Endothelial cell of umbilical vein (primary cell): ENCODE measurements around the gene TPCN2. TPM values are rescaled to one million over a fixed set of nuclear protein-coding genes. Genes with fewer than 3 reads are reported as not detected.

Experiments
- BruUV-seq: library from RNA; stranded (reverse); fragments of 400-500 nt; replicated peaks from 2 replicates; lab custom pipeline; 2021; lab: Mats Ljungman, UMichigan
- CTCF ChIA-PET: fragments of 300-600, 350-600 bp; sonication (Branson Sonifier 250); formaldehyde crosslinking; loops from one replicate; lab custom pipeline; 2021; ENCODE audit warnings: antibody characterized with exemption, inconsistent platforms; lab: Charles Lee
- POLR2A ChIA-PET: fragments of 300-600, 350-600 bp; sonication (Branson Sonifier 250); formaldehyde crosslinking; loops from one replicate; lab custom pipeline; 2021; ENCODE audit warnings: antibody characterized with exemption, inconsistent platforms; lab: Charles Lee
- DNase-seq: peaks from one replicate; pipeline ENCODE4 v3.0.0-alpha.2; 2011; ENCODE audit warnings: low read depth, low spot score
- FAIRE-seq: peaks from 2 replicates; lab custom pipeline; 2011; peaks lifted over from hg19 to GRCh38; lab: Jason Lieb, UNC
- H2AFZ ChIP-seq: 2 replicates; pipeline ENCODE4 v1.6.0; 2012; ENCODE audit warnings: low read depth, low read length, control low read depth, inconsistent platforms
- H3K27ac ChIP-seq: 2 replicates; pipeline ENCODE4 v1.5.1; 2011; ENCODE audit warnings: low read depth, mild to moderate bottlenecking, control low read depth, low read length, moderate library complexity; ENCODE audit not compliant: insufficient read depth
- H3K27me3 ChIP-seq, 2 experiments: 2 replicates each; pipeline versions ENCODE4 v1.6.0 to v1.6.1; 2011; ENCODE audit warnings: low read length in 2 of 2, mixed read lengths in 1 of 2; ENCODE audit not compliant: control insufficient read depth in 2 of 2, insufficient read depth in 2 of 2
- H3K36me3 ChIP-seq, 2 experiments: 2 replicates in 1 of 2; 3 replicates in 1 of 2; pipeline ENCODE4 v1.5.1; 2011; ENCODE audit warnings: low read length in 2 of 2, mild to moderate bottlenecking in 1 of 2, moderate library complexity in 1 of 2; ENCODE audit not compliant: control insufficient read depth in 2 of 2, insufficient read depth in 2 of 2; ENCODE audit errors: extremely low read depth in 1 of 2
- H3K4me1 ChIP-seq: 3 replicates; pipeline ENCODE4 v1.5.1; 2011; ENCODE audit warnings: mild to moderate bottlenecking, low read length; ENCODE audit not compliant: control insufficient read depth, insufficient read depth; ENCODE audit errors: extremely low read depth
- H3K4me2 ChIP-seq: 2 replicates; pipeline ENCODE4 v1.6.1; 2011; ENCODE audit warnings: low read length, control low read depth, mixed read lengths; ENCODE audit not compliant: insufficient read depth
- H3K4me3 ChIP-seq, 3 experiments: fragments of 200-600 bp in 1 of 3; sonication (generic), shearing (Covaris generic) in 1 of 3; replicated peaks in 1 of 3; 2 replicates each; pipeline ENCODE4 v1.5.1; 2011 to 2016; ENCODE audit warnings: control low read depth in 3 of 3, low read length in 3 of 3, mild to moderate bottlenecking in 2 of 3, inconsistent platforms in 1 of 3, low read depth in 1 of 3, moderate library complexity in 1 of 3; ENCODE audit not compliant: insufficient read depth in 1 of 3
- H3K79me2 ChIP-seq: 2 replicates; pipeline ENCODE4 v1.6.0; 2012; ENCODE audit warnings: low read length, inconsistent platforms; ENCODE audit not compliant: control insufficient read depth, insufficient read depth
- H3K9ac ChIP-seq: replicated peaks from 2 replicates; pipeline ENCODE3; 2011; ENCODE audit warnings: low read length, control low read depth; ENCODE audit not compliant: insufficient read depth; ENCODE audit errors: extremely low read depth
- H3K9me1 ChIP-seq: replicated peaks from 3 replicates; pipeline ENCODE4 v1.6.0; 2011; ENCODE audit warnings: mild to moderate bottlenecking, low read length; ENCODE audit not compliant: control insufficient read depth, insufficient read depth; ENCODE audit errors: extremely low read depth
- H3K9me3 ChIP-seq: replicated peaks from 2 replicates; pipeline ENCODE4 v1.5.1; 2012; ENCODE audit warnings: low read length, inconsistent platforms; ENCODE audit not compliant: control insufficient read depth, insufficient read depth
- H4K20me1 ChIP-seq: replicated peaks from 2 replicates; pipeline ENCODE3; 2011; ENCODE audit warnings: mild to moderate bottlenecking, low read length; ENCODE audit not compliant: control insufficient read depth, insufficient read depth; ENCODE audit errors: extremely low read depth
- CTCF ChIP-seq, 2 donors: IDR thresholded peaks; 1 replicate in 1 of 2; 2 replicates in 1 of 2; pipeline ENCODE4 v1.5.1; 2011; ENCODE audit warnings: low read length in 2 of 2, mild to moderate bottlenecking in 2 of 2, moderate library complexity in 2 of 2, control low read depth in 1 of 2, inconsistent platforms in 1 of 2, low read depth in 1 of 2; ENCODE audit not compliant: insufficient read depth in 1 of 2; ENCODE audit errors: extremely low read depth in 1 of 2
- FOS ChIP-seq: IDR thresholded peaks from 2 replicates; pipeline ENCODE4 v1.6.1; 2011; ENCODE audit warnings: mild to moderate bottlenecking, low read length, moderate library complexity, borderline replicate concordance; ENCODE audit not compliant: insufficient read depth
- GATA2 ChIP-seq: IDR thresholded peaks from 2 replicates; pipeline ENCODE4 v1.7.0; 2011; ENCODE audit warnings: low read depth, mild to moderate bottlenecking, moderate library complexity, mixed read lengths, low read length; ENCODE audit not compliant: insufficient read length, insufficient read depth
- JUN ChIP-seq: IDR thresholded peaks from 2 replicates; pipeline ENCODE4 v1.6.1; 2011; ENCODE audit warnings: borderline replicate concordance, low read depth; ENCODE audit not compliant: insufficient read length, insufficient read depth
- MAX ChIP-seq: IDR thresholded peaks from 2 replicates; pipeline ENCODE4 v1.6.1; 2011; ENCODE audit not compliant: insufficient read depth, insufficient read length
- POLR2A ChIP-seq: IDR thresholded peaks from 2 replicates; pipeline ENCODE4 v1.6.1; 2012; ENCODE audit warnings: low read depth, mild to moderate bottlenecking, control low read depth, low read length
- POLR2AphosphoS5 ChIP-seq: IDR thresholded peaks from 2 replicates; pipeline ENCODE4 v1.6.1; 2012; ENCODE audit warnings: low read depth, mild to moderate bottlenecking, control low read depth, low read length, moderate library complexity; ENCODE audit not compliant: insufficient read depth
- dilution Hi-C: fragments of 300-500 bp; cut with MboI; formaldehyde crosslinking; loops from one replicate; pipeline ENCODE4 v1.15.0; 2019; ENCODE audit warnings: low sequenced_read_pairs; ENCODE audit not compliant: extremely low pct_ligation_motif_present
- intact Hi-C: fragments of 100-400 bp; cut with micrococcal nuclease; formaldehyde crosslinking; loops from one replicate; pipeline ENCODE4 v1.10.0; 2022
- polyA plus RNA-seq, 4 experiments: library from polyadenylated mRNA; depleted of rRNA in 3 of 4; stranded (reverse) in 3 of 4; unstranded in 1 of 4; fragments of >200 nt; gene quantifications; 2 replicates each; pipeline versions ENCODE4 v1.2.1 to v1.2.3, GENCODE V29; 2011 to 2012; ENCODE audit warnings: missing spikeins in 1 of 4
- total RNA-seq: library from RNA; stranded (reverse); gene quantifications from 2 replicates; pipeline ENCODE4 v1.2.3, GENCODE V29; 2021

Gene TPCN2
- total and polyA plus RNA-seq, 2 donors (not counting 3 experiments of a cell fraction or from before 2014, with no cell fraction given) = 10.3 to 13.4 TPM

GRCh38 chr11:69096473-69096872 is 47.7 kb downstream of the TPCN2 start:
- Histone ChIP-seq H3K79me2 (no peaks in the 10 kb centered on the region), H4K20me1 (no peaks in the 10 kb centered on the region), H3K27me3 (no peaks in the 10 kb centered on the region), H3K9me3 (no peaks in the 10 kb centered on the region), H3K27ac (no peak overlapping the region), H3K36me3 (no peaks in the 10 kb centered on the region), H3K9ac (no peak overlapping the region), H3K4me1 (no peaks in the 10 kb centered on the region), H3K4me3 (no peak overlapping the region), H3K9me1 (no peaks in the 10 kb centered on the region), H3K4me2 (no peak overlapping the region), H2AFZ (no peak overlapping the region)
- no peak for DNase-seq
- no TSS peak for BruUV-seq
- ChIA-PET POLR2A (interaction anchor here (0.7 kb wide), 1 partner anchor 578 kb away, joined by 3 read pairs; the partner anchor contains the start of gene LTO1), CTCF (interaction anchor here (1.0 to 1.4 kb wide), 3 partner anchors 548 to 587 kb away, joined by 3 to 4 read pairs (median 4); no protein-coding TSS in a partner anchor)
- FAIRE-seq = no peak
- TF ChIP-seq FOS (no peak), POLR2AphosphoS5 (no peak), JUN (no peak), CTCF (IDR thresholded peaks at IDR 0.05; ENCODE audit: extremely low read depth in 1 of 2, insufficient read depth in 1 of 2, low read depth in 1 of 2, low read length in 2 of 2) (no peak), MAX (no peak), GATA2 (no peak), POLR2A (no peak)
- dilution Hi-C loops = no loop called here
- intact Hi-C loops = no loop called here
